ENCODE measurements around the gene KCNF1. TPM values are rescaled to one million over a fixed set of nuclear protein-coding genes. Genes with fewer than 3 reads are reported as not detected.

KCNF1 gene
- total and polyA plus RNA-seq, 2 of the 8 experiments (the other 6 are each of a cell fraction or from before 2014, with no cell fraction given): 0.48 to 1.5 TPM

DNA sequence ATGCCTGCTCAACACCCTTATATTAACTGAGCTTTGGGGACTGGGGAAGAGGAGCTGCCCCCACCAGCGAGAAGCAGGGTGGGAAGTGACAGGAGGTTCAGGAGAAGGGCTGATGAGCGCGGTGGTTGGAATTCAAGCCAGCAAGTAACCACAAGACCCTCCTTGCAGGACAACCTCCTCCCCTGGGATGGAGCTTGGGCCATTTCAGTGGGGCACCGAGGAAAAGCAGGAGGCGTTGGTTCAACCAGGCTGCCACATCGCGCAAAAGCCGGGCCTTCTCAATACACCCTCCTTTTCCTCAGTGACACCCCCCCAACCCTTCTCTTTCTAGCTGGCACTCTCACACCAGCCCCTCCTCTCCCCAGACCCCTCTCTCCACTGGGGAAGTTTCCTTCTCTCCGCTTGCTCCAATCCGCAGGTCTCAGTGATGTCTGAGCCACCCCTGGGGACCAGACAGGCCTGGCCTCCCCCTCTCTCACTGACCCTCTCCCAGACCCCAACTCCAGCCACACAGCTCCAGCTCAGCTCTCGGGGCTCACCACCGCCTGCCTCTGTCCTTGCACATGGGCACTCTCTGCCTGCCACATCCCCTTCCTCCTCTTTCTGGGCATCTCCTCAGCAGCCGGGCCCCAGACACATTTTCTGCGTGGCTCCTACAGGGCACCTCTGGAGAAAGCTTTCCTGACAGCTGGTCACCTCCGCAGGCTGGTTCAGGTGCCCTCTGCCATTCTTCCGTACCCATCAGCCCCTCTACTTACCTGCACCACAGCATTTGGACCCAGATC lies 44.5 kb downstream of the KCNF1 start (continued):
- no peak for TF ChIP-seq MAX (IDR thresholded peaks at IDR 0.05)
- TF ChIP-seq CTCF (IDR thresholded peaks at IDR 0.05; ENCODE audit: control extremely low read depth in 1 of 3, insufficient read depth in 1 of 3, low read depth in 1 of 3, low read length in 3 of 3): no peak
- TF ChIP-seq KDM5A (IDR thresholded peaks at IDR 0.05; ENCODE audit: low read length): no peak
